WTC11 (cell line): ENCODE results near the gene CLEC20A. TPM values are rescaled to one million over a fixed set of nuclear protein-coding genes. Genes with fewer than 3 reads are reported as not detected.
A peak's percentile ranks its signal among the peaks of the same experiment; 100 is the strongest.

ENCODE experiments used
- ATAC-seq: fragments of 200-7000 bp; cut with Tn5 transposase; 2 replicates; pipeline ENCODE4 v1.10.0; 2021; ENCODE audit warnings: mild to moderate bottlenecking, moderate library complexity
- CTCF ChIA-PET: fragments of 300-600 bp; sonication (Branson Sonifier 250); formaldehyde crosslinking; loops from one replicate; lab custom pipeline; 2021; ENCODE audit warnings: antibody characterized with exemption; lab: Charles Lee
- POLR2A ChIA-PET: fragments of 350-600 bp; sonication (Branson Sonifier 250); formaldehyde crosslinking; loops from one replicate; lab custom pipeline; 2021; ENCODE audit warnings: antibody characterized with exemption; lab: Charles Lee
- DNase-seq: peaks from one replicate; pipeline ENCODE4 v3.0.0; 2021; ENCODE audit warnings: low spot score
- H3K27ac Mint-ChIP-seq: 2 replicates; pipeline ENCODE4 v1.8.0; 2021; ENCODE audit warnings: mixed read lengths
- H3K27me3 Mint-ChIP-seq: 2 replicates; pipeline ENCODE4 v1.8.0; 2021; ENCODE audit warnings: low read depth, mild to moderate bottlenecking, moderate library complexity, mixed read lengths
- H3K36me3 Mint-ChIP-seq: 2 replicates; pipeline ENCODE4 v1.8.0; 2021; ENCODE audit warnings: mixed read lengths
- H3K4me1 Mint-ChIP-seq: 2 replicates; pipeline ENCODE4 v1.8.0; 2022; ENCODE audit warnings: mixed read lengths
- H3K4me3 Mint-ChIP-seq: 2 replicates; pipeline ENCODE4 v1.8.0; 2021; ENCODE audit warnings: mild to moderate bottlenecking, moderate library complexity, mixed read lengths
- H3K9me3 Mint-ChIP-seq: 2 replicates; pipeline ENCODE4 v1.8.0; 2021; ENCODE audit warnings: mixed read lengths
- ATF1 ChIP-seq: sonication (generic); formaldehyde crosslinking; IDR thresholded peaks from 2 replicates; pipeline ENCODE4 v1.8.1; 2023; ENCODE audit warnings: mild to moderate bottlenecking, moderate library complexity, missing genetic modification reagents
- EMX1 ChIP-seq: fragments of 250-450 bp; sonication (Bioruptor Pico); IDR thresholded peaks from 2 replicates; pipeline ENCODE4 v1.8.0; 2021; ENCODE audit warnings: mild to moderate bottlenecking
- ETV6 ChIP-seq: sonication (generic); formaldehyde crosslinking; IDR thresholded peaks from 2 replicates; pipeline ENCODE4 v1.8.1; 2022; ENCODE audit warnings: mild to moderate bottlenecking, missing genetic modification reagents
- HMGA2 ChIP-seq: fragments of 250-450 bp; sonication (Bioruptor Pico); IDR thresholded peaks from 2 replicates; pipeline ENCODE4 v1.4.0; 2021; ENCODE audit warnings: mild to moderate bottlenecking, moderate library complexity
- JAZF1 ChIP-seq: fragments of 250-450 bp; sonication (Bioruptor Pico); IDR thresholded peaks from 2 replicates; pipeline ENCODE4 v1.9.0; 2021; ENCODE audit warnings: moderate library complexity, mild to moderate bottlenecking, inconsistent platforms
- JUN ChIP-seq: sonication (generic); formaldehyde crosslinking; IDR thresholded peaks from 2 replicates; pipeline ENCODE4 v1.8.0; 2023; ENCODE audit warnings: mild to moderate bottlenecking, missing genetic modification reagents
- NR1H2 ChIP-seq: sonication (generic); formaldehyde crosslinking; IDR thresholded peaks from 2 replicates; pipeline ENCODE4 v1.9.0; 2021; ENCODE audit warnings: mild to moderate bottlenecking, moderate library complexity, missing genetic modification reagents
- NR3C1 ChIP-seq: sonication (generic); formaldehyde crosslinking; conservative IDR thresholded peaks from 2 replicates; pipeline ENCODE4 v1.8.1; 2023; ENCODE audit warnings: low read depth, mild to moderate bottlenecking, missing genetic modification reagents
- OVOL2 ChIP-seq: fragments of 250-450 bp; sonication (Bioruptor Pico); IDR thresholded peaks from 2 replicates; pipeline ENCODE4 v1.9.0; 2021; ENCODE audit warnings: mild to moderate bottlenecking, borderline replicate concordance
- TP53 ChIP-seq: sonication (generic); formaldehyde crosslinking; IDR thresholded peaks from 2 replicates; pipeline ENCODE4 v1.8.1; 2023; ENCODE audit warnings: mild to moderate bottlenecking, missing genetic modification reagents
- total RNA-seq: library from RNA; stranded (reverse); gene quantifications from 3 replicates; pipeline ENCODE4 v1.2.3, GENCODE V29; 2021
- TF ChIP-seq, protein P1 (sequence below): sonication (generic); formaldehyde crosslinking; IDR thresholded peaks from 2 replicates; pipeline ENCODE4 v1.8.1; 2022; ENCODE audit warnings: missing genetic modification reagents, borderline replicate concordance
- TF ChIP-seq, protein P2 (sequence below): fragments of 250-450 bp; sonication (Bioruptor Pico); conservative IDR thresholded peaks from 2 replicates; pipeline ENCODE4 v1.9.0; 2021; ENCODE audit warnings: mild to moderate bottlenecking
- TF ChIP-seq, protein P3 (sequence below): sonication (generic); formaldehyde crosslinking; IDR thresholded peaks from 2 replicates; pipeline ENCODE4 v1.8.0; 2022; ENCODE audit warnings: missing genetic modification reagents
- TF ChIP-seq, protein P4 (sequence below): sonication (generic); formaldehyde crosslinking; IDR thresholded peaks from 2 replicates; pipeline ENCODE4 v1.8.0; 2023; ENCODE audit warnings: missing genetic modification reagents

Gene CLEC20A
- total RNA-seq, 1 experiment from 2014 or later = not detected

DNA sequence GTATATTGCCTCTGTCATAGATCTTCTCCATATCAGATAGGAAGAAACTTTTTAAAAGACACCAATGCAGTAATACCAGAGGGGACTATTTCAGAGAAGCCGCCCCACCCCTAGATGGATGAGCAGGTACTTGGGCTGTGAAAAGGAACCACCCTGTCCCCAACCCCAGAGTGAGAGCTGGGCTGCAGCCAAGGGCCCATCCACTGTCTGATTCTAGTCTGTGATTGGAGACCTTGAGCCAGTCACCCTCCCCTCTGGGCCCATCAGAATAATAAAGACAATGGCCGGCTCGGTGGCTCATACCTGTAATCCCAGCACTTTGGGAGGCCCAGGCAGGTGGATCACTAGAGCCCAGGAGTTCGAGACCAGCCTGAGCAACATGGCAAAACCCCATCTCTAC, 5.0 kb downstream of the CLEC20A start (continued):
- TF ChIP-seq, protein P1, sequence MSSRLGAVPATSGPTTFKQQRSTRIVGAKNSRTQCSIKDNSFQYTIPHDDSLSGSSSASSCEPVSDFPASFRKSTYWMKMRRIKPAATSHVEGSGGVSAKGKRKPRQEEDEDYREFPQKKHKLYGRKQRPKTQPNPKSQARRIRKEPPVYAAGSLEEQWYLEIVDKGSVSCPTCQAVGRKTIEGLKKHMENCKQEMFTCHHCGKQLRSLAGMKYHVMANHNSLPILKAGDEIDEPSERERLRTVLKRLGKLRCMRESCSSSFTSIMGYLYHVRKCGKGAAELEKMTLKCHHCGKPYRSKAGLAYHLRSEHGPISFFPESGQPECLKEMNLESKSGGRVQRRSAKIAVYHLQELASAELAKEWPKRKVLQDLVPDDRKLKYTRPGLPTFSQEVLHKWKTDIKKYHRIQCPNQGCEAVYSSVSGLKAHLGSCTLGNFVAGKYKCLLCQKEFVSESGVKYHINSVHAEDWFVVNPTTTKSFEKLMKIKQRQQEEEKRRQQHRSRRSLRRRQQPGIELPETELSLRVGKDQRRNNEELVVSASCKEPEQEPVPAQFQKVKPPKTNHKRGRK (CRISPR knock-in tag) = no peak

DNA sequence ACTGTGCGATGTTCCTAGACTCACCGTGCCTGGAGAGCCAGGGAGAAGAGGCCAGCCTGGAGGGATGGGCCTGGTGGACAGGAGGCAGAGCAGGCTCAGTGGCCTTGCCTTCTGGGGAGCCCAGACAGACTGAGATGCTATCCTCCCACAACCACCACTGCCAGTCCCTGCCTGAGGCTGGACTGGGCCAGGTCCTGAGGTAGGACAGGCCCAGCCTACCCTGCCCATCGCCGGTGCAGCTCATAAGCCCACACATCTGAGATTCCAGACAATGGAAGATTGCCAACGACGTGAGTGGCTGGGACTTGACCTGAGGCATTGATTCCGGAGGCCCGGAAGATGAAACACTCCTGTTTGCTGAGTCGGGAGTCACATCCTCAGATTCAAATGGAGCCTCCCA, 5.8 kb downstream of the CLEC20A start:
- POLR2A ChIA-PET = no interaction called here
- Mint-ChIP-seq H3K27ac (no peak overlapping the region), H3K9me3 (no peaks in the 10 kb centered on the region), H3K4me1 (peaks cover 6% of the 10 kb centered on the region), H3K27me3 (no peaks in the 10 kb centered on the region; the same call in 1 of the 2 replicates), H3K4me3 (no peak overlapping the region), H3K36me3 (no peaks in the 10 kb centered on the region)
- no peak for TF ChIP-seq OVOL2 (CRISPR knock-in tag)
- TF ChIP-seq NR1H2 (CRISPR knock-in tag) = no peak
- TF ChIP-seq EMX1 = no peak
- TF ChIP-seq, protein P2, sequence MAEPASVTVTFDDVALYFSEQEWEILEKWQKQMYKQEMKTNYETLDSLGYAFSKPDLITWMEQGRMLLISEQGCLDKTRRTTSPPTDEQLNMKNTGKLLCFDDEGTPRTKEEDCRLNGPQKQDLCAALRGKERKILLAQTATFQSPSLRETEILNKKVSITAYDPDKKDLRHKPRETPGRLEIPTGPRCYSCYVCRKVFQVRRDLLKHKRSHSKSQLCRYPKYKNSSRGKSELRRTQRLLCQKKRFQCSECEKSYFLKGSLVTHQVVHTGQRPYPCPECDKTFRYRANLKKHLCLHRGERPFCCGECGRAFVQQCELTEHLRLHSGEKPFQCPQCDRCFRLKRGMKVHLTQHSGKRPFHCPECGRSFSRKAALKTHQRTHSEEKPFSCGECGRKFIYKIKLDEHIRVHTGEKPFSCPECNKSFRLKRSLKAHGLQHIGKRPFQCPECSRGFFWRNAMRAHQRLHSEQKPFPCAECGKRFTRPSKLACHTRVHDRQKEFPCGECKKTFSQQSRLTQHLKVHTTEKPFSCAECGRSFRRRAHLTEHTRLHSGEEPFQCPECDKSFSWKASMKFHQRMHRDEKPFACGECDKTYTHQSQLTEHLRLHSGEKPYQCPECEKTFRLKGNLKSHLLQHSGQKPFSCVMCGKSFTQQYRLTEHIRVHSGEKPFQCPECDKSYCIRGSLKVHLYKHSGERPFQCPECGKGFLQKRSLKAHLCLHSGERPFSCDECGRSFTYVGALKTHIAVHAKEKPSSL (CRISPR knock-in tag) = no peak
- TF ChIP-seq, protein P3, sequence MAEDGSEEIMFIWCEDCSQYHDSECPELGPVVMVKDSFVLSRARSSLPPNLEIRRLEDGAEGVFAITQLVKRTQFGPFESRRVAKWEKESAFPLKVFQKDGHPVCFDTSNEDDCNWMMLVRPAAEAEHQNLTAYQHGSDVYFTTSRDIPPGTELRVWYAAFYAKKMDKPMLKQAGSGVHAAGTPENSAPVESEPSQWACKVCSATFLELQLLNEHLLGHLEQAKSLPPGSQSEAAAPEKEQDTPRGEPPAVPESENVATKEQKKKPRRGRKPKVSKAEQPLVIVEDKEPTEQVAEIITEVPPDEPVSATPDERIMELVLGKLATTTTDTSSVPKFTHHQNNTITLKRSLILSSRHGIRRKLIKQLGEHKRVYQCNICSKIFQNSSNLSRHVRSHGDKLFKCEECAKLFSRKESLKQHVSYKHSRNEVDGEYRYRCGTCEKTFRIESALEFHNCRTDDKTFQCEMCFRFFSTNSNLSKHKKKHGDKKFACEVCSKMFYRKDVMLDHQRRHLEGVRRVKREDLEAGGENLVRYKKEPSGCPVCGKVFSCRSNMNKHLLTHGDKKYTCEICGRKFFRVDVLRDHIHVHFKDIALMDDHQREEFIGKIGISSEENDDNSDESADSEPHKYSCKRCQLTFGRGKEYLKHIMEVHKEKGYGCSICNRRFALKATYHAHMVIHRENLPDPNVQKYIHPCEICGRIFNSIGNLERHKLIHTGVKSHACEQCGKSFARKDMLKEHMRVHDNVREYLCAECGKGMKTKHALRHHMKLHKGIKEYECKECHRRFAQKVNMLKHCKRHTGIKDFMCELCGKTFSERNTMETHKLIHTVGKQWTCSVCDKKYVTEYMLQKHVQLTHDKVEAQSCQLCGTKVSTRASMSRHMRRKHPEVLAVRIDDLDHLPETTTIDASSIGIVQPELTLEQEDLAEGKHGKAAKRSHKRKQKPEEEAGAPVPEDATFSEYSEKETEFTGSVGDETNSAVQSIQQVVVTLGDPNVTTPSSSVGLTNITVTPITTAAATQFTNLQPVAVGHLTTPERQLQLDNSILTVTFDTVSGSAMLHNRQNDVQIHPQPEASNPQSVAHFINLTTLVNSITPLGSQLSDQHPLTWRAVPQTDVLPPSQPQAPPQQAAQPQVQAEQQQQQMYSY (CRISPR knock-in tag) = no peak
- no peak for TF ChIP-seq TP53 (CRISPR knock-in tag)
- CTCF ChIA-PET = interaction anchor here (1.2 kb wide), 1 partner anchor 10 kb away, joined by 6 read pairs; no protein-coding TSS in a partner anchor
- DNase-seq (no peak), ATAC-seq (no peak)

DNA sequence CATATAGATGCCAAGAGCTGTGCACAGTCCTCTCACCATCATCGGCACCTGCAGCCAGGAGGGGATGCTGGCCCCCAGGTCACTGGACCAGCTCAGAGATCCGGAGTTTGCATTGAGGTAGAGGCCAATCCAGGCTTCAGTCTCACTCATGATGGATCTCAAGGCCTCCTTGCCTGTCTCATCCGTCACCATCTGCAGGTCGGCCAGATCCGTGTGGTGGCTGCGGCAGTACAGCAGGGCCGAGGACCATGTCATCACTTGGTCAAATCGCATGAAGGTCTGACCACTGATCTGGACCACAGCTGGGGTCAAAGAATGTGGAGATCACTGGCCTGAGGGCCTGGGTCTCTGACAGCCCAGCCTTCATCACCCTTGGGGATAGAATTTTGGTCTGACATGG, 6.6 kb downstream of the CLEC20A start:
- Mint-ChIP-seq H3K36me3 (no peaks in the 10 kb centered on the region), H3K27ac (no peak overlapping the region), H3K9me3 (no peaks in the 10 kb centered on the region), H3K27me3 (no peaks in the 10 kb centered on the region; the same call in 1 of the 2 replicates), H3K4me3 (no peak overlapping the region), H3K4me1 (peaks cover 3% of the 10 kb centered on the region; the same call in 1 of the 2 replicates)
- CTCF ChIA-PET = interaction anchor here (1.2 kb wide), 1 partner anchor 11 kb away, joined by 6 read pairs; no protein-coding TSS in a partner anchor
- TF ChIP-seq NR3C1 (CRISPR knock-in tag) (no peak), ATF1 (CRISPR knock-in tag) (no peak), JUN (CRISPR knock-in tag) (no peak)
- TF ChIP-seq, protein P4, sequence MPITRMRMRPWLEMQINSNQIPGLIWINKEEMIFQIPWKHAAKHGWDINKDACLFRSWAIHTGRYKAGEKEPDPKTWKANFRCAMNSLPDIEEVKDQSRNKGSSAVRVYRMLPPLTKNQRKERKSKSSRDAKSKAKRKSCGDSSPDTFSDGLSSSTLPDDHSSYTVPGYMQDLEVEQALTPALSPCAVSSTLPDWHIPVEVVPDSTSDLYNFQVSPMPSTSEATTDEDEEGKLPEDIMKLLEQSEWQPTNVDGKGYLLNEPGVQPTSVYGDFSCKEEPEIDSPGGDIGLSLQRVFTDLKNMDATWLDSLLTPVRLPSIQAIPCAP (CRISPR knock-in tag) = no peak
- ATAC-seq = no peak
- POLR2A ChIA-PET = no interaction called here
- no peak for DNase-seq

DNA sequence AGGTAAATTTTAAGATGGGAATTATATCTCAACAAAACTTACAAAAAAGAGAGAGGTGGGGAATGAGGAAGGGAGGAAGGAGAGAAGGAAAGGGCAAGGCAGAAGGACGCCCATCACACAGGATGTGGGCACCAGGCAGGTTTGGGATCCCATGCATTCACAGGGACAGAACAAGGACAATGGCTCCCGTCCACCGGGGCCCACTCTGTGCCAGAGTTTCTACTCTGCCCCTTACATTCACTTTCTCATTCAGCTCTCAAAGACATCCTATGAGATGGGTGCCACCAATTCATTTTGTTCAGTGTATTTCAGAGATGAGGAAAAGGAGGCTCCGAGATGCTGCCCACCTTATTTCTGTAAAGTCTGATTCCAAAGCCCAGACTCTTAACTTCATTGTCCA, 7.4 kb downstream of the CLEC20A start:
- CTCF ChIA-PET = no interaction called here
- no peak for DNase-seq

More for the DNA sequence above, 7.4 kb downstream of the CLEC20A start:
- ATAC-seq = no peak
- H3K9me3 Mint-ChIP-seq = no peaks in the 10 kb centered on the region
- TF ChIP-seq JAZF1 (CRISPR knock-in tag) (no peak), ETV6 (no peak), HMGA2 (CRISPR knock-in tag) (no peak)
- TF ChIP-seq, protein P3 (CRISPR knock-in tag) = 0 out of 2 replicates have a peak, but pooled peaks have one; percentile 13
- H3K27ac Mint-ChIP-seq = no peak overlapping the region
- H3K4me3 Mint-ChIP-seq = no peak overlapping the region
- H3K4me1 Mint-ChIP-seq = no peaks in the 10 kb centered on the region
- POLR2A ChIA-PET = no interaction called here
- no peaks in the 10 kb centered on the region; the same call in 1 of the 2 replicates for H3K27me3 Mint-ChIP-seq
- H3K36me3 Mint-ChIP-seq = no peaks in the 10 kb centered on the region
